GM12892 (cell line): ENCODE measurements around the gene TRAF3IP1.

ENCODE experiments used
- POLR2A ChIP-seq: IDR thresholded peaks from 2 replicates; pipeline ENCODE4 v1.6.1; 2011; ENCODE audit warnings: low read depth, low read length, control low read depth
- POLR2AphosphoS5 ChIP-seq: IDR thresholded peaks from 2 replicates; pipeline ENCODE4 v1.6.1; 2011; ENCODE audit warnings: low read depth, low read length, control low read depth

DNA sequence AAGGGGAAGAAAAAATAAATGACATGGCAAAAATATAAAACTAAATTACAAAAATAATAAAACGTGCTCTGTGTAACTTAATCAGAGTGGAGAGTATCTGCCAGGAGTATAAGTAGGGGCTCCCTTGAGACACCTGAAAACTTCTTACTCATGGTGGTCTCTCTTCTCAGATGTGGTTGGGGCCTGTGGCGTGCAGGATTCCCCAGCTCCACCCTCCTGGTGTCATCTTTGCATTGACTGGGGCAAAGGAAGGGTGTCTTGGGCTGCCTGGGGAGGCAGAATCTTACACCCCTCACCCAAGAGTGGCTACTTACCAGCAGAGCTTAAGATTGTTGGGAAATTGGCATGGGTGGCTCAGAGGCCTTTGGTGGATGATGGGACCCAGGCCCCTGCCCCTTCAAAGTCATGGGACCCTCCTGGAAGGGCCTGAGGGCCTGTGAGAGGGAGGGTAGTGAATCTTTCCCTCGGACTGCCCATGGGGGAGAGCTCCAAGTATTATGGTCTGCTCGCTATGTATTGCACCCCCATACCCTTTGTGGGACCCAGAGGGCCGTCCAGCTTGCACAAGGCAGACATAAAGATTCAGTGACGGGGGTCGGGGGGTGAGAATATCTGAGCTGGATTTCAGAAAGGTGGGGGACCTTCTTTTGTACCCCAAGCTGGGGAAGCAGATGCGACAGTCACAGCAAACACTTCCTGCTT lies 6.9 kb upstream of the TRAF3IP1 start:
- TF ChIP-seq POLR2AphosphoS5: no peak
- no peak for TF ChIP-seq POLR2A
